Measurements from ENCODE around the gene TM4SF1. TPM values are rescaled to one million over a fixed set of nuclear protein-coding genes. Genes with fewer than 3 reads are reported as not detected.

Gene TM4SF1
- total and polyA plus RNA-seq, 10 donors = 31.0 to 260 (median 123) TPM

DNA sequence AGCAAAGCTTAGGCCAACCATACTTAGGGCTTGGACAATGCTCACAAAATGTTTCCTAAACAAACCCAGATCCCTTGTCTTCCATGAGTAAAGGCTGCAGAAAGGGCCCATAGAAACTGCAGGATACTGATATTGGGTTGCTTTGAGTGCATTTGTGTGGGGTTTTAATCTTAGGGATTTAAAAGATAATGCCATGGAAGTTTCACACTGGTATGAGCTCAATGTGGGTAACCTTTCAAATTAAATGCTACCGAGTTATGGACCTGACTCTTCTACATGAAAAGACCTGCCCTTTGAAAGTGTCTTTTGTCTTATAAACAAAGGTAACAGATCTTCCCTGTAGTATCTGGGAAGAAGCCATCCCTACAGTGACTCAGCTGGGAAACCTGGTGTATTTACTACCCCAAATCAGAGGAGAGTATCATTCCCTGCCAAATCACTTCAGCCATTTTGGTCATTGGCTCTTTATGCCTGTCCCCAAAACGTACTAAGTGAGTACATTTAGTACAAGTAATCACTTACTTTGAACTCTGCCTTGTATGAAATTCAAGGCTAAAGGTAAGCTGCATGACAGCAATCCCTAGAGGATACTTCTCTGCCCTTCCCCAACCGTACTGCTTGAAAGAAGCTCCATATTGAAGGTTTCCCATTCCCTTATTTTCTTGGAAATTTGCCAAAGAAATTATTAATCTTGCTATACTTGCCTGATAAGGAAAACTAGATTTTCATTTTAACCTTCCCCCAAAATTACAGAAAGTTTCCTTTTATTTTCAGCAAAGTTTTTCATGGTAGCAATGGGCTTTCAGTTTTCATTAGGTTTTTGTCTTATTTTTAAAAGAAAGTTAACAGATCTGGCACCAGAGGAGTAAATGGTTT is 7.2 kb downstream of the TM4SF1 start:
- Histone ChIP-seq H3K27ac (peak overlapping the region in 6 of 8 donors; percentile 15 to 78 (median 47)), H3K4me1 (peaks cover 3 to 54% (median 36%) of the 10 kb centered on the region in 6 donors), H3K9me3 (no peaks in the 10 kb centered on the region), H3K27me3 (replicated peaks in 1 of 7) (no peaks in the 10 kb centered on the region), H3K36me3 (peaks cover 0 to 45% (median 2%) of the 10 kb centered on the region in 6 donors), H3K4me3 (no peak overlapping the region)
- DNase-seq = no peak
- TF ChIP-seq, protein P1, sequence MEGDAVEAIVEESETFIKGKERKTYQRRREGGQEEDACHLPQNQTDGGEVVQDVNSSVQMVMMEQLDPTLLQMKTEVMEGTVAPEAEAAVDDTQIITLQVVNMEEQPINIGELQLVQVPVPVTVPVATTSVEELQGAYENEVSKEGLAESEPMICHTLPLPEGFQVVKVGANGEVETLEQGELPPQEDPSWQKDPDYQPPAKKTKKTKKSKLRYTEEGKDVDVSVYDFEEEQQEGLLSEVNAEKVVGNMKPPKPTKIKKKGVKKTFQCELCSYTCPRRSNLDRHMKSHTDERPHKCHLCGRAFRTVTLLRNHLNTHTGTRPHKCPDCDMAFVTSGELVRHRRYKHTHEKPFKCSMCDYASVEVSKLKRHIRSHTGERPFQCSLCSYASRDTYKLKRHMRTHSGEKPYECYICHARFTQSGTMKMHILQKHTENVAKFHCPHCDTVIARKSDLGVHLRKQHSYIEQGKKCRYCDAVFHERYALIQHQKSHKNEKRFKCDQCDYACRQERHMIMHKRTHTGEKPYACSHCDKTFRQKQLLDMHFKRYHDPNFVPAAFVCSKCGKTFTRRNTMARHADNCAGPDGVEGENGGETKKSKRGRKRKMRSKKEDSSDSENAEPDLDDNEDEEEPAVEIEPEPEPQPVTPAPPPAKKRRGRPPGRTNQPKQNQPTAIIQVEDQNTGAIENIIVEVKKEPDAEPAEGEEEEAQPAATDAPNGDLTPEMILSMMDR (IDR thresholded peaks at IDR 0.05 in 8 of 11, conservative IDR thresholded peaks at IDR 0.05 in 3 of 11) = no peak
- no peak for TF ChIP-seq POLR2AphosphoS5 (IDR thresholded peaks at IDR 0.05)
- no peak for TF ChIP-seq POLR2A (IDR thresholded peaks at IDR 0.05)
- intact Hi-C loops (cut with DNase I; ENCODE audit: low total_unique reads) = no loop called here
- WGBS, 5 donors = 62 to 75% (median 66%) methylated on average over 3 of the region's 3 CpGs

DNA sequence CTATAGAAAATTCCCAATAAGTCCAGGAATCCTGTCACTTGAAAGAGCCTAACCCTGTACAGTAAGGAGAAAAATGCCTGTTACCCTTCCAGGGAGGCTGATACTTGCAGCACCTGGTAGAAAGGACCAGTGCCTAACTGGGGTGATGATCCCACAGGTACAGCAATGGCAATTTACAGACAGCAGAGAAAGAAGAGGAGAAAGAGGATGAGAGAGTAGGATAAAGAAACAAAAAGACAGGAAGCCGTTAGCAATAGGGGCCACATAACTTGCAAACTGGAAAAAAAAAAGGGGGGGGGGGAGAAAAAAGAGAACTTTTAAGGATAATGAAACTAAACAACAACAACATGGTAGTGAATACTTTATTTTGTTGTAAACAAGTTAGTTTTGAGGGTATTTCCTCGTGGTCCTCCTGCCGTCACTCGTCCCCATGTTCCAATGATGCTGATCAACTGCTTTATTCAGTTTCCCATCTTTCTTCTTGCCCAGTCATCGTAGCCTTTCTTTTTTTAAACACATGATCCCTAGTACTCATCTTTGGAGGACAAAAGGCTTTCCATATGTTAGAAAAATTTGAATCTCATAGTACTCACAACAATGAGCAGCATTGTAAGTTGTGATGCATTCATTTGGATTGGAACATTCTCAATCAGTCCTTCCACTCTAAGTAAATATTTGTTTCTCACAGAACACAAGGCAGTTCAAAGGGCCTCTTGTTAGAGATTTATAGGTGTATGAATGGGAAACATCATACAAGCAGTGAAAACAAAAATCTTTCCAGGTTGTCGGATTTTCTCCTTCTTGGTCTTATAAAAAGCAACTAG is 8.6 kb downstream of the TM4SF1 start:
- H3K27ac ChIP-seq = peak overlapping the region in 1 of 8 donors; percentile 78
- no peaks in the 10 kb centered on the region for H3K9me3 ChIP-seq
- 84 to 96% (median 87%) methylated on average over 6 of the region's 6 CpGs for WGBS, 5 donors
- peaks cover 0 to 34% (median 0%) of the 10 kb centered on the region in 6 donors for H3K36me3 ChIP-seq
- intact Hi-C loops (cut with DNase I; ENCODE audit: low total_unique reads) = no loop called here
- no peak overlapping the region for H3K4me3 ChIP-seq
- no peak for DNase-seq
- TF ChIP-seq POLR2A (IDR thresholded peaks at IDR 0.05) (no peak), POLR2AphosphoS5 (IDR thresholded peaks at IDR 0.05) (no peak)
- TF ChIP-seq, protein P1 (IDR thresholded peaks at IDR 0.05 in 8 of 11, conservative IDR thresholded peaks at IDR 0.05 in 3 of 11) = no peak
- no peaks in the 10 kb centered on the region for H3K27me3 ChIP-seq (replicated peaks in 1 of 7)
- peaks cover 3 to 41% (median 27%) of the 10 kb centered on the region in 6 donors for H3K4me1 ChIP-seq

DNA sequence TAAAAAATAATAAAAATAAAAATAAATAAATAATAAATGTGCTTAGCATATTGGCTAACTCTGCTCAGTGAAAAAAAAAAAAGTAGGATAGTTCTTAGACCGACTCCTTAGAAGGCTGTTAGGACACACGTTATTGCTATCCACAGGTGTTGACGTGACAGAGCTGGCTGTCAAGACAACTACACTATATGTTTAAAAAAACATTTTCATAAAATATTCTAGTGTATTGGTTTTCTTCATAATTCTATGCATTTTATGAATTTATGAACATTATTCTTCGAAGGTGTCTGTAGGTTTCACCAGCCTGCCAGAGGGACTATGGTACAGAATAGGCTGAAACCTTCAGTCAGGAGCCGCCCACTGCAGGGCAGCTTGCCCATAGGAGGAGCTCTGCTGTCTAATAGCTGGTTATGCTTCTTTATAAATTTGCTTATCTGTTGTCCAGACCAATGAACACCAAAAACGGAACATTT is 9.2 kb downstream of the TM4SF1 start:
- TF ChIP-seq POLR2AphosphoS5 (IDR thresholded peaks at IDR 0.05) = no peak
- no peak for TF ChIP-seq POLR2A (IDR thresholded peaks at IDR 0.05)
- TF ChIP-seq, protein P1 (IDR thresholded peaks at IDR 0.05 in 8 of 11, conservative IDR thresholded peaks at IDR 0.05 in 3 of 11) = no peak
- 89 to 91% (median 90%) methylated on average over 6 of the region's 6 CpGs for WGBS, 5 donors
- Histone ChIP-seq H3K4me1 (peaks cover 3 to 35% (median 21%) of the 10 kb centered on the region in 6 donors), H3K4me3 (no peak overlapping the region), H3K9me3 (no peaks in the 10 kb centered on the region), H3K27ac (no peak overlapping the region), H3K36me3 (peaks cover 0 to 31% (median 0%) of the 10 kb centered on the region in 6 donors), H3K27me3 (replicated peaks in 1 of 7) (no peaks in the 10 kb centered on the region)
- intact Hi-C loops (cut with DNase I; ENCODE audit: low total_unique reads) = no loop called here
- no peak for DNase-seq

Data from spleen (tissue), 11 donors.